IPS-15b (cell line): ENCODE measurements around the gene ARSH.
"Not testable (repeated sequence)": the region's sequence is repeated elsewhere in the genome, so short reads cannot be mapped to it uniquely, and the experiment has no call there.

Source experiments
- H3K27me3 ChIP-seq: one replicate; pipeline ENCODE4 v1.6.1; 2013; ENCODE audit warnings: low read length; ENCODE audit not compliant: control insufficient read depth, insufficient read depth
- H3K36me3 ChIP-seq: one replicate; pipeline ENCODE4 v1.6.1; 2013; ENCODE audit warnings: low read length; ENCODE audit not compliant: control insufficient read depth, insufficient read depth
- H3K4me1 ChIP-seq: one replicate; pipeline ENCODE4 v1.6.1; 2013; ENCODE audit warnings: mild to moderate bottlenecking, low read length; ENCODE audit not compliant: control insufficient read depth, insufficient read depth
- H3K4me3 ChIP-seq: one replicate; pipeline ENCODE4 v1.5.1; 2013; ENCODE audit warnings: low read depth, low read length
- H3K9ac ChIP-seq: one replicate; pipeline ENCODE4 v1.6.1; 2013; ENCODE audit warnings: low read depth, mild to moderate bottlenecking, low read length
- H3K9me3 ChIP-seq: one replicate; pipeline ENCODE4 v1.6.1; 2013; ENCODE audit warnings: mild to moderate bottlenecking, low read length; ENCODE audit not compliant: control insufficient read depth, insufficient read depth

ARSH gene

DNA sequence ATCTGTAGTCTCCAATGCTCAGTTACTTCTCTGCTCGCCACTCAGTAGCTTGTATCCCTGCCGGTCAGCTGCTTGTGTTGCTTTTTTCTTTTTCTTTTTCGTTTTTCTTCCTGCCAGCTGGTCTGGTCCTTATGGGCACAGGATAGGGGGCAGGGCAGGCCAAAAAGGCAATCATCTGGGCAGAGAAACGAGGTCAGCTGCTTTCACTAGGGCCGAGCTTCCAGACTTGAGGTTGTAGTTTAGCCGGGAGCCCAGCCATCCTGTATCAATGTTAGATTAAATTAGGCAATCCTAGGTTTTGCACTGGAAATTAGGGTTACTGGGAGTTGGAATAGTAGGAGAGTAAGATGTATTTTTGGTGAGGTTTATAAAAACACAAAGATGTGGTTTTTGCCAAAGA is 38.3 kb downstream of the ARSH start:
- Histone ChIP-seq H3K9me3 (no peaks in the 10 kb centered on the region), H3K4me1 (no peaks in the 10 kb centered on the region), H3K4me3 (no peak overlapping the region), H3K36me3 (no peaks in the 10 kb centered on the region), H3K9ac (no peak overlapping the region), H3K27me3 (no peaks in the 10 kb centered on the region)

DNA sequence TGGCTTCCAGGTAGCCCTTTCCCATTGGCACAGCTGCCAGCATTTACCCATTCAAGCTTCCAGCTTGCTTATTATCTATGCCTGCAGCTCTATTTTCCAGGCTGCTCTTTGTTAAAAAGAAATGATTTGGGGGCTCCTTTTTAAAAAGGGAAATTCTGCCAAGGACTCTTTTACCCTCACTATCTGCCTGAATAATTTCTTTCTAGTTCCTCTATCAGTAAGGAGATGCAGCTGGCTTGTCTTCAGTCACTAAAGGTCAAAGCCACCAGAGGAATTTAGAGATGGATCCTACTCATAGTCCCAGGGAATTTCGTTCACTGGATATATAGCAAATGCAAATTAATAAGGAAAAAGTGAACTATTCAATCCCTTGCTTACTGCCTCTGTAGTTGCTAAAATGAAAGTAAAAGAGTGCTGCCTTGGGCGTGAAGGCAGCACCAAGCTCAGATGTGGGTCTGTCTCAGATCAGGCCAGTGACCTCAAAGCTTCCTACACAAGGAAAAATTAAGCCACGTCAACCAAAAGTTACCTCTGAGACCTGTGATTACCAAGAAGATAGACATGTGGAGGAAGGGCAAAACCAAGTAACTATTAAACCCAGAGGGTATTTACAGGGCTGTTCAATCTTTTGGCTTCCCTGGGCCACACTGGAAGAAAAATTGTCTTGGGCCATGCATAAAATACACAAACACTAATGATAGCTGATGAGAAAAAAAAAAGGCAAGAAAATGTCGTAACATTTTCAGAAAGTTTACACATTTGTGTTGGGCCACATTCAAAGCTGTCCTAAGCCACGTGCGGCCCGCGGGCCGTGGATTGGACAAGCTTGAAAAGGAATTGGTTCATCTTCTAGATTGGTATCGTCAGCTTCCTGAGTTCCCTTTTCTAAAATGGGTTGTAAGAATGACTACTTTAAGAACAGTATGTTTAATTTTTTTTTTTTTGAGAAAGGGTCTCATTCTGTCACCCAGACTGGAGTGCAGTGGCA is 40.2 kb downstream of the ARSH start:
- Histone ChIP-seq H3K9me3 (no peaks in the 10 kb centered on the region), H3K4me1 (no peaks in the 10 kb centered on the region), H3K4me3 (no peak overlapping the region), H3K9ac (no peak overlapping the region), H3K27me3 (no peaks in the 10 kb centered on the region), H3K36me3 (no peaks in the 10 kb centered on the region)

DNA sequence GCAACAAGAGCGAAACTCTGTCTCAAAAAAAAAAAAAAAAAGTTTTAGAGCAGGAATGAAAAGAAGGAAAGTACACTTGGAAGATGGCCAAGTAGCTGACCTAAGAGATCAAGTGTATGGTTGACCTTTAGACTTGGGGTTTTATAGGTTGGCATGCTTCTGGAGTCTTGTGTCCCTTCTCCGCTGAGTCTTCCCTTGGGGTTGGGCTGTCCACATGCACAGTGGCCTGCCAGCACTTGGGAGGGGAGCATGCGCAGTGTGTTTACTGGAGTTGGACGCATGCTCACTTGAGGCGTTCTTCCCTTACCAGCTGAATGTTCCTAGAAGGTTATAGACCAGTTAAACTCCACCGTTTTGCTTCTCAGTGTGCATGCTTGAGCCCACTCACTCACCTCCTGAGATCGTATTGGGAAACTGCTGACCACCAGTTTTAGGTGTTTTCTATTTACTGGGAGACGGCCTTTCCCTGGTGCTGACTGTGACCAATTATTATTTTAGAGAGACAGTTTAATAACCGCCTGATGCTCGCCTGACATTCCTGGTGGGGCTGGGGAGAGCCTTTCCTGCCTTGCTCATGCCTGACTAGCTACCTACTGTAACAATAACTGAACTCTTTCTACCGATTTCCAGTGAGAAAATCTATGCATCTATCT is 44.3 kb downstream of the ARSH start:
- H3K9ac ChIP-seq, H3K36me3 ChIP-seq, H3K27me3 ChIP-seq, H3K9me3 ChIP-seq, H3K4me3 ChIP-seq, H3K4me1 ChIP-seq: not testable (repeated sequence)

DNA sequence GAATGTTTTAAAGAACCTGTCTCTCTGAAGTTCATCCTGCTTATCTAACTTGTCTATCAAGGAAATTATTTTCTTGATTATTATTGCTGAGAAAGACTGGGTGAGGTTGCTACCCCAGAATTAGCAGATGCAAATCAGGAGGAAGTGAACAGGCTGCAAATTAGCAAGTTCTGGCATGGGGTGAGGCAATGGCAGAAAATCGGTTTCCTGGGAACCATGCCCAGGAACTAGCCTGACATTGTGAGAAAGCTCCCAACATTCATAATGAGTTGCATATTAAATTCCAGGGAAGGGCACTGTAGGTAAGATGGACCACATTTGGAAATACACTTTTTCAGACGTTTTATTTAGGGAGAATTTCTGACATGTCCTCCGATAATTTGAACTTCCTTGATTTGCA is 46.5 kb downstream of the ARSH start:
- Histone ChIP-seq H3K27me3 (no peaks in the 10 kb centered on the region), H3K36me3 (no peaks in the 10 kb centered on the region), H3K9ac (no peak overlapping the region), H3K4me1 (no peaks in the 10 kb centered on the region), H3K9me3 (no peaks in the 10 kb centered on the region), H3K4me3 (no peak overlapping the region)

DNA sequence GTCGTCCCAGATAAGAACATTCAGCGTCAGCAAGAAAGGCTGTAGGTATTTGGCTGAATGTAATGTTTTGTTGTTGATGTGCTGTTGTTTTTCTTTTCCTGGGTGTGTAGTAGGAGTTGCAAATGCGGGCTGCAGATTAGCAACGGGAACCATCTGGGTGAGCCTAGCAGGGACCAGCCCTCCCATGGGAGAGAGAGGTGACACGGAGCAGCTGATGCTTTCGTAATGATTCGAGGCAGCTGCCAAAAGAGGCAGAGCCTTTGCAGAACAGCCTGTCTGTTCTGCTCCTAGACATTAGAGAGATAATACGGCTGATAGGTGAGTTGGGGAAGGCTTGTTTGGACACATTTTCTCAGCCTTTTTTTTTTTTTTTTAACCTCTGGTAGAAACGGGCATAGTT is 60.2 kb downstream of the ARSH start:
- Histone ChIP-seq H3K36me3 (no peaks in the 10 kb centered on the region), H3K4me1 (peaks cover 2% of the 10 kb centered on the region), H3K9ac (no peak overlapping the region), H3K4me3 (no peak overlapping the region), H3K9me3 (no peaks in the 10 kb centered on the region), H3K27me3 (no peaks in the 10 kb centered on the region)

DNA sequence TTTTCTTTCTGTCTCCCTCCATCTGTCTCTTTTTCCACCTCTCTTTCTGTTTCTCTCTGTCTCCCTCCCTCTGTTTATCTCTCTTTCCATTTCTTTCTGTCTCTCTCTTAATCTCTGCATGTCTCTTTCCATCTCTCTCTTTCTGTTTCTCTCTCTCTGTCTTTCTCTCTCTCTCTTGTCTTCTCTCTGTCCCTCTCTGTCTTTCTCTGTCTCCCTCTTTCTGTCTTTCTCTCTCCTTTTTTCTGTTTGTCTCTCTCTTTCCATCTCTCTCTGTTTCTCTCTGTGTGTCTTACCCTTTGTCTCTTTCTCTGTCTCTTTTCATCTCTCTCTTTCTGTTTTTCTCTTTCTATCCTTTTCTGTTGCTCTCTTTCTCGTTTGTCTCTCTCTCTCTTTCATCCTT is 69.6 kb downstream of the ARSH start:
- H3K4me1 ChIP-seq, result peaks cover 4% of the 10 kb centered on the region
- no peaks in the 10 kb centered on the region for H3K36me3 ChIP-seq
- peaks cover 12% of the 10 kb centered on the region for H3K27me3 ChIP-seq
- H3K4me3 ChIP-seq, result no peak overlapping the region
- H3K9me3 ChIP-seq, result no peaks in the 10 kb centered on the region
- no peak overlapping the region for H3K9ac ChIP-seq

DNA sequence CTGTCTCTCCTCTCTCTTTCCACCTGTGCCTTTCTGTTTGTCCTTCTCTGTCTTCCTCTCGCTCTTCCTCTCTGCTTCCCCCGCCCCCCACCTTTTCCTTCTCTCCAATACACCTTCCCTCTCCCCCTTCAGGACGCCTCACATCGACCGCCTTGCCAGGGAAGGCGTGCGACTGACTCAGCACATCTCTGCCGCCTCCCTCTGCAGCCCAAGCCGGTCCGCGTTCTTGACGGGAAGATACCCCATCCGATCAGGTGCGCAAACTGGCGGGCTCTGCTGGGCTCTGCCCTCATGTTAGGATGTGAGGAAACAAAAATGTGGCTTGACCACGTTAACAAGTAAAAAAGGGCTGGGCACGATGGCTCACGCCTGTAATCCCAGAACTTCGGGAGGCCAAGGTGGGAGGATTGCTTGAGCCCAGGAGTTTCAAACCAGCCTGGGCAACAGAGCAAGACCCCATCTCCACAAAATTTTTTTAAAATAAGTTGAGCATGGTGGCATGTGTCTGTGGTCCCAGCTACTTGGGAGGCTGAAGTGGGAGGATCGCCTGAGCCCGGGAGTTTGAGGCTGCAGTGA is 70.2 kb downstream of the ARSH start:
- no peak overlapping the region for H3K4me3 ChIP-seq
- H3K27me3 ChIP-seq, result peaks cover 12% of the 10 kb centered on the region
- H3K9ac ChIP-seq, result no peak overlapping the region
- no peaks in the 10 kb centered on the region for H3K9me3 ChIP-seq
- peaks cover 4% of the 10 kb centered on the region for H3K4me1 ChIP-seq
- no peaks in the 10 kb centered on the region for H3K36me3 ChIP-seq
